ENCODE measurements around the gene KCNIP4.

- no peak for TF ChIP-seq POLR2A (IDR thresholded peaks at IDR 0.05)
- TF ChIP-seq, protein P1, sequence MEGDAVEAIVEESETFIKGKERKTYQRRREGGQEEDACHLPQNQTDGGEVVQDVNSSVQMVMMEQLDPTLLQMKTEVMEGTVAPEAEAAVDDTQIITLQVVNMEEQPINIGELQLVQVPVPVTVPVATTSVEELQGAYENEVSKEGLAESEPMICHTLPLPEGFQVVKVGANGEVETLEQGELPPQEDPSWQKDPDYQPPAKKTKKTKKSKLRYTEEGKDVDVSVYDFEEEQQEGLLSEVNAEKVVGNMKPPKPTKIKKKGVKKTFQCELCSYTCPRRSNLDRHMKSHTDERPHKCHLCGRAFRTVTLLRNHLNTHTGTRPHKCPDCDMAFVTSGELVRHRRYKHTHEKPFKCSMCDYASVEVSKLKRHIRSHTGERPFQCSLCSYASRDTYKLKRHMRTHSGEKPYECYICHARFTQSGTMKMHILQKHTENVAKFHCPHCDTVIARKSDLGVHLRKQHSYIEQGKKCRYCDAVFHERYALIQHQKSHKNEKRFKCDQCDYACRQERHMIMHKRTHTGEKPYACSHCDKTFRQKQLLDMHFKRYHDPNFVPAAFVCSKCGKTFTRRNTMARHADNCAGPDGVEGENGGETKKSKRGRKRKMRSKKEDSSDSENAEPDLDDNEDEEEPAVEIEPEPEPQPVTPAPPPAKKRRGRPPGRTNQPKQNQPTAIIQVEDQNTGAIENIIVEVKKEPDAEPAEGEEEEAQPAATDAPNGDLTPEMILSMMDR (IDR thresholded peaks at IDR 0.05) = no peak
These were observed 851.5 kb downstream of the KCNIP4 start for GRCh38 chr4:21097026-21097425.
